ENCODE measurements around the gene TDRD1.

GRCh38 chr10:114260366-114260765 is 81.2 kb downstream of the TDRD1 start:
- TF ChIP-seq REST (IDR thresholded peaks at IDR 0.05; ENCODE audit: insufficient read depth in 1 of 2, low read depth in 2 of 2, low read length in 2 of 2), result no peak
- TF ChIP-seq SIN3A (IDR thresholded peaks at IDR 0.05; ENCODE audit: borderline replicate concordance, insufficient read depth, low read length), result no peak

Measured in PFSK-1 (cell line).